OCI-LY3 (cell line): ENCODE data around the gene COL4A4.

Source experiments
- CTCF ChIP-seq: fragments of 200-600, 300-600 bp; sonication (generic); IDR thresholded peaks from 2 replicates; pipeline ENCODE4 v1.5.1; 2014; ENCODE audit warnings: antibody characterized with exemption, low read length, low read depth
- EZH2phosphoT487 ChIP-seq: fragments of 200-600 bp; shearing (Covaris generic); IDR thresholded peaks from 2 replicates; pipeline ENCODE4 v1.6.1; 2018; ENCODE audit warnings: antibody characterized with exemption, mixed run types, low read depth

DNA sequence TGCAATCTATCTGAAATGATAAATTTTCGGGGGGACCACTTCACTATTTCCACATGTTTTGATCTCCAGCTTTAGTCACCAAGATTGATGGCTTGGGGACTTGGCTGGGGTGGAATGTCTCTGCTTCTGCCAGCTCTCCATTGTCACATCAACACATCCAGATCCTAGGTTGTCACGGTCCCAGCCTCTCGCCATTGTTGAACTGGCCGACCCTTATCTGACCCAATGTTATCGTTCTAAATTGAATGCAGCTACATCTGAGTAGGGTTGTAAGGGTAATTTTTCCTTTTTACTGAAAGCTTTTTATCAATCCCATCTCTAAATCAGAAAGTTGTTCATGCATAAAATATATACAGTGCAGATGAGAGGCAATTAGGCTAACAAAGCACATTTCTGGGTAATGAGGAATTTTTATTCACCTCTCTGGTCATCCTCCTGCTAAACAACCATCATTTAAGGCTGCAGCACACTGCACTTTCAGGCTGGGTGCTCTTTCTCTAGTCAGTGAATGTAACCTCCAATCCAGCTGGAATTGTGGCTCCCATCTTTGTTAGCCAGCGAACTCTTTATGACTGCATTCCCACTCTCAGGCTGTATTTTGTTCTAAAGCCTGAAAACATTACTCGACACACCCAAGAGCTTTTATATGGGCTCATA is 128.2 kb downstream of the COL4A4 start:
- TF ChIP-seq CTCF (no peak), EZH2phosphoT487 (no peak)
